ENCODE results near the gene SELENOT.
A peak's percentile ranks its signal among the peaks of the same experiment; 100 is the strongest.

SELENOT gene

DNA sequence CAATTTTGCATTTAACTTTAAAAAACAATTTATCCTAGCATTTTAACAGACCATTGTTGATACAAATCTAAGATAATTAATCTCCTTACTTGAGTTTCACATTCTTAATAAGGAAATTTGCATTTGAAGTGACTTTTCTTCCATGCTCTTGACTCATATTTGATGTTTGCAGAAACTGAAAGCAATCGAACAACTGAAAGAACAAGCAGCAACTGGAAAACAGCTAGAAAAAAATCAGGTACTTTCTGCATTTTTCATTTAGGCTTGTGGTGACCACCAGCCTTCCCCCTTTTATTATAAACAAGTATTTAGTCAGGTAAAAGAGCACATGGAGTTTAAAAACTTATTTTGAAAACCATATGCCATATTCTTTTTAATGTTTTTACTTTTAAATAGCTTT, 20.1 kb upstream of the SELENOT start:
- Histone ChIP-seq H3K36me3 (ENCODE audit: low read depth) (peaks cover 79% of the 10 kb centered on the region), H3K27me3 (ENCODE audit: insufficient read depth, poor library complexity, severe bottlenecking) (no peaks in the 10 kb centered on the region)
- no peak for ATAC-seq (ENCODE audit: low read depth)

DNA sequence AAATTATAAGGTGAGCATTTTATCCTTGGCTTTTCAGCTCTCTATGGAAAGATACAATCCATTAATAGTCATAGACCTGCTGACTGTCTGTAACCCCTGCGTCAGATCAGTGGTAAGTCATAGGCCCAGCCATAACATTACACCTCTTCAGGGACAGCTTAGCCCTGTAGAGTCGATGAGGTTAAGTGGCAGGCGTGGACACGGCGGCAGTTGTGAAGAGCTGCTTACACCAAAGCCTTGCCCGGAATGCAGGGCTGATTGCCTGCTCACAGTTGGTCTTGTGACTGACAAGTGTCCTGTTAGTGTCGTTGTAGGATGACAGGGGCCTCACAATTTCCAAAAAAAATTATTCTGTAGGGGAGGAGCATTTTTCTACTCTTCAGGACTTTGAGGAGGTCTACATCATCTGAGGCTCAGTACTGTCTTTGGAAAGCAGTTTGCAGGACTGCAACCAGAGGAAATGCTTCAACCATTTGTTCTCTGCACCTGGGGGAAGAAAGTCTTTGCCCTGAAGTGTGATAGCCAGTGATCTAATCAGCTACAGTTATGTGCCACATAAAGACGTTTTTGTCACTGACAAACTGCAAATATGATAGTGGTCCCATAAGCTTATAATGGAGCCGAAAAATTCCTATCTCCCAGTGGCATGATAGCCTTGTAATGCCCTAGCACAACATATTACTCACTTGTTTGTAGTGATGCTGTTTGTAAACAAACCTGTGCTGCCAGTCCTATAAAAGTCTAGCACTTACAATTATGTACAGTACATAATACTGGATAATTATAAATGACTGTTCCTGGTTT, 14.9 kb upstream of the SELENOT start:
- Histone ChIP-seq H3K9me3 (ENCODE audit: severe bottlenecking) (no peaks in the 10 kb centered on the region), H3K4me3 (ENCODE audit: severe bottlenecking) (no peak overlapping the region), H3K36me3 (ENCODE audit: low read depth) (peaks cover 44% of the 10 kb centered on the region), H3K27me3 (ENCODE audit: insufficient read depth, poor library complexity, severe bottlenecking) (no peaks in the 10 kb centered on the region), H3K4me1 (ENCODE audit: insufficient read depth, poor library complexity, severe bottlenecking) (no peaks in the 10 kb centered on the region), H3K27ac (ENCODE audit: poor library complexity, severe bottlenecking) (no peak overlapping the region)
- DNase-seq (ENCODE audit: low spot score) = no peak
- peak; percentile 23; the same call in 1 of the 3 replicates for ATAC-seq (ENCODE audit: low read depth)
- TF ChIP-seq CTCF (IDR thresholded peaks at IDR 0.05; ENCODE audit: poor library complexity, severe bottlenecking) = no peak

More for the DNA sequence above, 20.1 kb upstream of the SELENOT start:
- no peak overlapping the region for H3K4me3 ChIP-seq (ENCODE audit: severe bottlenecking)
- no peaks in the 10 kb centered on the region for H3K4me1 ChIP-seq (ENCODE audit: insufficient read depth, poor library complexity, severe bottlenecking)
- no peak for TF ChIP-seq CTCF (IDR thresholded peaks at IDR 0.05; ENCODE audit: poor library complexity, severe bottlenecking)
- no peaks in the 10 kb centered on the region for H3K9me3 ChIP-seq (ENCODE audit: severe bottlenecking)
- DNase-seq (ENCODE audit: low spot score) = no peak
- H3K27ac ChIP-seq (ENCODE audit: poor library complexity, severe bottlenecking) = no peak overlapping the region

GRCh38 chr3:150589759-150590158, 13.4 kb upstream of the SELENOT start:
- Histone ChIP-seq H3K27me3 (ENCODE audit: insufficient read depth, poor library complexity, severe bottlenecking) (no peaks in the 10 kb centered on the region), H3K27ac (ENCODE audit: poor library complexity, severe bottlenecking) (no peak overlapping the region), H3K4me3 (ENCODE audit: severe bottlenecking) (no peak overlapping the region), H3K4me1 (ENCODE audit: insufficient read depth, poor library complexity, severe bottlenecking) (no peaks in the 10 kb centered on the region), H3K9me3 (ENCODE audit: severe bottlenecking) (no peaks in the 10 kb centered on the region), H3K36me3 (ENCODE audit: low read depth) (peaks cover 29% of the 10 kb centered on the region)
- DNase-seq (ENCODE audit: low spot score) (no peak), ATAC-seq (ENCODE audit: low read depth) (peak; percentile 28; the same call in 1 of the 3 replicates)
- TF ChIP-seq CTCF (IDR thresholded peaks at IDR 0.05; ENCODE audit: poor library complexity, severe bottlenecking) = no peak

GRCh38 chr3:150594150-150594549, 9.0 kb upstream of the SELENOT start:
- Histone ChIP-seq H3K9me3 (ENCODE audit: severe bottlenecking) (no peaks in the 10 kb centered on the region), H3K27me3 (ENCODE audit: insufficient read depth, poor library complexity, severe bottlenecking) (no peaks in the 10 kb centered on the region), H3K36me3 (ENCODE audit: low read depth) (peaks cover 27% of the 10 kb centered on the region), H3K4me3 (ENCODE audit: severe bottlenecking) (no peak overlapping the region), H3K4me1 (ENCODE audit: insufficient read depth, poor library complexity, severe bottlenecking) (peaks cover 15% of the 10 kb centered on the region), H3K27ac (ENCODE audit: poor library complexity, severe bottlenecking) (no peak overlapping the region)
- no peak for TF ChIP-seq CTCF (IDR thresholded peaks at IDR 0.05; ENCODE audit: poor library complexity, severe bottlenecking)
- ATAC-seq (ENCODE audit: low read depth) = no peak
- DNase-seq (ENCODE audit: low spot score) = no peak

DNA sequence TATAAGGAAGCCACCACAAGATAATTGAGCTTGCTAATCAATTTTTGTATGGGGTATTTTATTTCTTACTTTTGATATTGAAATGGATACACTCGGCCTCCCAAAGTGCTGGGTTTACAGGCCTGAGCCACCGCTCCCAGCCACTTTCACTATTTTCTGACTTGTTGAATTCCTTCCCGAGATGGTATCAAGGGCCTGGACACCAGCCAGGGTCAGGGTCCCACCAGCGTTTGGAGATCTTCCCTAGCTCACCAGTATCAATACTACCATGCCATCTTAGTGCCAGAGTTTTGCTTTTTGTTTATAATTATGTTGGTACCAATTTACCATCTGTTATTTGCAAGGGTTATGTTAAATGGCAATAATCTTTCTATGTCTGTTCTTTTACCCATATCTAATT, 5.5 kb upstream of the SELENOT start:
- H3K27ac ChIP-seq (ENCODE audit: poor library complexity, severe bottlenecking) = no peak overlapping the region
- no peak for TF ChIP-seq CTCF (IDR thresholded peaks at IDR 0.05; ENCODE audit: poor library complexity, severe bottlenecking)
- ATAC-seq (ENCODE audit: low read depth) = no peak
- H3K4me3 ChIP-seq (ENCODE audit: severe bottlenecking) = no peak overlapping the region
- peaks cover 39% of the 10 kb centered on the region for H3K4me1 ChIP-seq (ENCODE audit: insufficient read depth, poor library complexity, severe bottlenecking)
- H3K36me3 ChIP-seq (ENCODE audit: low read depth) = peaks cover 10% of the 10 kb centered on the region
- no peaks in the 10 kb centered on the region for H3K9me3 ChIP-seq (ENCODE audit: severe bottlenecking)
- H3K27me3 ChIP-seq (ENCODE audit: insufficient read depth, poor library complexity, severe bottlenecking) = no peaks in the 10 kb centered on the region
- no peak for DNase-seq (ENCODE audit: low spot score)
